Left forelimb (tissue), 1 donor: Measurements from ENCODE around the gene NRP2.

Experiments
- DNase-seq: peaks from one replicate; pipeline ENCODE4 v3.0.0-alpha.2; 2018; ENCODE audit warnings: low spot score

The NRP2 gene

GRCh38 chr2:205706769-205707381 lies 24.6 kb downstream of the NRP2 start:
- DNase-seq: no peak

- DNase-seq: no peak
Observed at GRCh38 chr2:205708231-205708631, 25.9 kb downstream of the NRP2 start.

- DNase-seq: no peak
Observed at GRCh38 chr2:205709319-205709718, 27.0 kb downstream of the NRP2 start.

- no peak for DNase-seq
Observed at GRCh38 chr2:205712508-205712907, 30.2 kb downstream of the NRP2 start.

GRCh38 chr2:205713086-205713485 lies 30.8 kb downstream of the NRP2 start:
- no peak for DNase-seq

GRCh38 chr2:205714058-205714776 lies 31.9 kb downstream of the NRP2 start:
- no peak for DNase-seq

- DNase-seq: no peak
Observed at GRCh38 chr2:205714789-205715720, 32.8 kb downstream of the NRP2 start.

GRCh38 chr2:205715831-205716525 lies 33.7 kb downstream of the NRP2 start:
- DNase-seq: no peak

GRCh38 chr2:205717175-205717846 lies 35.0 kb downstream of the NRP2 start:
- DNase-seq: no peak

- DNase-seq: no peak
Observed at GRCh38 chr2:205717999-205718398, 35.7 kb downstream of the NRP2 start.

- DNase-seq: no peak
Observed at GRCh38 chr2:205719847-205720246, 37.5 kb downstream of the NRP2 start.

GRCh38 chr2:205720451-205720902 lies 38.2 kb downstream of the NRP2 start:
- no peak for DNase-seq

GRCh38 chr2:205721057-205721449 lies 38.8 kb downstream of the NRP2 start:
- DNase-seq: no peak

- DNase-seq: no peak
Observed at GRCh38 chr2:205722283-205722918, 40.1 kb downstream of the NRP2 start.

- DNase-seq: no peak
Observed at GRCh38 chr2:205723179-205723578, 40.9 kb downstream of the NRP2 start.

GRCh38 chr2:205725059-205725458 lies 42.8 kb downstream of the NRP2 start:
- DNase-seq: no peak

- DNase-seq: no peak
Observed at GRCh38 chr2:205726506-205726905, 44.2 kb downstream of the NRP2 start.

- no peak for DNase-seq
Observed at GRCh38 chr2:205727174-205727573, 44.9 kb downstream of the NRP2 start.

- DNase-seq: no peak
Observed at GRCh38 chr2:205728366-205728765, 46.1 kb downstream of the NRP2 start.

GRCh38 chr2:205730191-205730590 lies 47.9 kb downstream of the NRP2 start:
- no peak for DNase-seq
